ENCODE measurements around the gene MYBBP1A.

DNA sequence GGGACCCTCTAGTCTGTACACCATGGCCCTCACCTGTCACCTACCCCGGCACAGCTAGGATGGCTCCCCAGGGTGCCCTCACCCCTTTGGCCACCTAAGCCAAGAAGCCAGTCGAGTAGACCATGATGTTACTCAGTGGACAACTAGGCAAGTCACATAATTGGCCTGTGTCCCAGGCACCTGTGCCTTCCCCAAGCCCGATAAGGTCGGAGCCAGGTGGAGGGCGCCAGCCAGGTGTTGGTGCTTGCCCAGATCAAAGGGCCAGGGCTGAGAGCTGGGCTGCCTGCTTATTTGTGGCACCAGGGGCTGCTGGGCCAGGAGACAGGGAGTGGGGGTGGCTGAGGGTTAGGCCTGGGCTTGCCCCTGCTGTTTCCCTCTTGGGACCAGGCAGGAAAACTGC is 39.7 kb downstream of the MYBBP1A start:
- TF ChIP-seq GTF2F1 (IDR thresholded peaks at IDR 0.05; ENCODE audit: low read length) = no peak
- TF ChIP-seq ARNT2 (CRISPR knock-in tag; IDR thresholded peaks at IDR 0.05; ENCODE audit: low read depth) = no peak
- TF ChIP-seq, protein P1, sequence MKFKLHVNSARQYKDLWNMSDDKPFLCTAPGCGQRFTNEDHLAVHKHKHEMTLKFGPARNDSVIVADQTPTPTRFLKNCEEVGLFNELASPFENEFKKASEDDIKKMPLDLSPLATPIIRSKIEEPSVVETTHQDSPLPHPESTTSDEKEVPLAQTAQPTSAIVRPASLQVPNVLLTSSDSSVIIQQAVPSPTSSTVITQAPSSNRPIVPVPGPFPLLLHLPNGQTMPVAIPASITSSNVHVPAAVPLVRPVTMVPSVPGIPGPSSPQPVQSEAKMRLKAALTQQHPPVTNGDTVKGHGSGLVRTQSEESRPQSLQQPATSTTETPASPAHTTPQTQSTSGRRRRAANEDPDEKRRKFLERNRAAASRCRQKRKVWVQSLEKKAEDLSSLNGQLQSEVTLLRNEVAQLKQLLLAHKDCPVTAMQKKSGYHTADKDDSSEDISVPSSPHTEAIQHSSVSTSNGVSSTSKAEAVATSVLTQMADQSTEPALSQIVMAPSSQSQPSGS (CRISPR knock-in tag; IDR thresholded peaks at IDR 0.05) = no peak
- no peak for TF ChIP-seq MATR3 (CRISPR knock-in tag; IDR thresholded peaks at IDR 0.05)
- TF ChIP-seq LRRFIP1 (CRISPR knock-in tag; conservative IDR thresholded peaks at IDR 0.05) = no peak
- TF ChIP-seq, protein P2, sequence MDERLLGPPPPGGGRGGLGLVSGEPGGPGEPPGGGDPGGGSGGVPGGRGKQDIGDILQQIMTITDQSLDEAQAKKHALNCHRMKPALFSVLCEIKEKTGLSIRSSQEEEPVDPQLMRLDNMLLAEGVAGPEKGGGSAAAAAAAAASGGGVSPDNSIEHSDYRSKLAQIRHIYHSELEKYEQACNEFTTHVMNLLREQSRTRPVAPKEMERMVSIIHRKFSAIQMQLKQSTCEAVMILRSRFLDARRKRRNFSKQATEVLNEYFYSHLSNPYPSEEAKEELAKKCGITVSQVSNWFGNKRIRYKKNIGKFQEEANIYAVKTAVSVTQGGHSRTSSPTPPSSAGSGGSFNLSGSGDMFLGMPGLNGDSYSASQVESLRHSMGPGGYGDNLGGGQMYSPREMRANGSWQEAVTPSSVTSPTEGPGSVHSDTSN (CRISPR knock-in tag; IDR thresholded peaks at IDR 0.05) = no peak
